Measurements from ENCODE around the gene KIF2C.

KIF2C gene

GRCh38 chr1:44720281-44720680, 19.4 kb upstream of the KIF2C start:
- Histone ChIP-seq H3K27ac (no peak overlapping the region), H3K9me3 (ENCODE audit: severe bottlenecking) (no peaks in the 10 kb centered on the region), H3K4me3 (ENCODE audit: low read depth, low read length) (no peak overlapping the region), H3K36me3 (no peaks in the 10 kb centered on the region), H3K27me3 (ENCODE audit: insufficient read depth, low read depth, severe bottlenecking) (no peaks in the 10 kb centered on the region)
- no peak for TF ChIP-seq CTCF (IDR thresholded peaks at IDR 0.05; ENCODE audit: low read depth, low read length)
- no peak for DNase-seq

- DNase-seq, result peak; percentile 22
- peak overlapping the region; percentile 73 for H3K27ac ChIP-seq
Measured at GRCh38 chr1:44721485-44722361, 17.9 kb upstream of the KIF2C start.

GRCh38 chr1:44723064-44723463, 16.6 kb upstream of the KIF2C start:
- H3K9me3 ChIP-seq (ENCODE audit: severe bottlenecking), result no peaks in the 10 kb centered on the region
- no peak overlapping the region for H3K27ac ChIP-seq
- no peaks in the 10 kb centered on the region for H3K36me3 ChIP-seq
- H3K4me3 ChIP-seq (ENCODE audit: low read depth, low read length), result no peak overlapping the region
- TF ChIP-seq CTCF (IDR thresholded peaks at IDR 0.05; ENCODE audit: low read depth, low read length), result no peak
- H3K27me3 ChIP-seq (ENCODE audit: insufficient read depth, low read depth, severe bottlenecking), result no peaks in the 10 kb centered on the region
- no peak for DNase-seq

More at GRCh38 chr1:44721485-44722361, 17.9 kb upstream of the KIF2C start:
- H3K36me3 ChIP-seq, result no peaks in the 10 kb centered on the region
- no peaks in the 10 kb centered on the region for H3K9me3 ChIP-seq (ENCODE audit: severe bottlenecking)
- no peaks in the 10 kb centered on the region for H3K27me3 ChIP-seq (ENCODE audit: insufficient read depth, low read depth, severe bottlenecking)
- no peak for TF ChIP-seq CTCF (IDR thresholded peaks at IDR 0.05; ENCODE audit: low read depth, low read length)
- no peak overlapping the region for H3K4me3 ChIP-seq (ENCODE audit: low read depth, low read length)

GRCh38 chr1:44723496-44724295, 15.9 kb upstream of the KIF2C start:
- Histone ChIP-seq H3K27me3 (ENCODE audit: insufficient read depth, low read depth, severe bottlenecking) (no peaks in the 10 kb centered on the region), H3K4me3 (ENCODE audit: low read depth, low read length) (no peak overlapping the region), H3K9me3 (ENCODE audit: severe bottlenecking) (no peaks in the 10 kb centered on the region), H3K27ac (no peak overlapping the region), H3K36me3 (no peaks in the 10 kb centered on the region)
- TF ChIP-seq CTCF (IDR thresholded peaks at IDR 0.05; ENCODE audit: low read depth, low read length), result no peak
- DNase-seq, result no peak

- Histone ChIP-seq H3K36me3 (no peaks in the 10 kb centered on the region), H3K9me3 (ENCODE audit: severe bottlenecking) (no peaks in the 10 kb centered on the region), H3K27me3 (ENCODE audit: insufficient read depth, low read depth, severe bottlenecking) (no peaks in the 10 kb centered on the region), H3K27ac (no peak overlapping the region), H3K4me3 (ENCODE audit: low read depth, low read length) (no peak overlapping the region)
- TF ChIP-seq CTCF (IDR thresholded peaks at IDR 0.05; ENCODE audit: low read depth, low read length), result no peak
- no peak for DNase-seq
Measured at GRCh38 chr1:44724296-44724954, 15.2 kb upstream of the KIF2C start.
